ENCODE data around the gene HYCC1. TPM values are rescaled to one million over a fixed set of nuclear protein-coding genes. Genes with fewer than 3 reads are reported as not detected.

Gene HYCC1
- total RNA-seq, 1 experiment from 2014 or later, result 23.5 TPM

GRCh38 chr7:23058408-23059096 lies 44.6 kb upstream of the HYCC1 start:
- Histone ChIP-seq H3K9me3 (ENCODE audit: control insufficient read depth in 1 of 2, insufficient read depth in 1 of 2, low read depth in 1 of 2, low read length in 2 of 2) (no peaks in the 10 kb centered on the region), H3K9ac (ENCODE audit: low read length) (no peak overlapping the region), H3K27me3 (ENCODE audit: insufficient read depth, low read length) (no peaks in the 10 kb centered on the region), H3K27ac (ENCODE audit: low read depth, low read length) (no peak overlapping the region), H3K4me3 (replicated peaks in 1 of 2; ENCODE audit: low read depth in 1 of 2, low read length in 2 of 2) (no peak overlapping the region), H3K36me3 (ENCODE audit: control insufficient read depth in 1 of 2, insufficient read depth in 2 of 2, low read length in 2 of 2) (no peaks in the 10 kb centered on the region), H4K20me1 (ENCODE audit: insufficient read depth) (no peaks in the 10 kb centered on the region), H3K4me2 (ENCODE audit: low read length) (no peak overlapping the region), H3K4me1 (ENCODE audit: control insufficient read depth in 1 of 2, insufficient read depth in 2 of 2, low read length in 2 of 2) (peaks cover 2 to 4% of the 10 kb centered on the region in 2 experiments; a peak in 3 of 4 replicates), H3K79me2 (ENCODE audit: insufficient read depth, low read length) (no peaks in the 10 kb centered on the region), H2AFZ (ENCODE audit: low read depth, low read length, poor library complexity, severe bottlenecking) (no peak overlapping the region), H3K9me2 (ENCODE audit: insufficient read depth) (no peaks in the 10 kb centered on the region)
- no peak for TF ChIP-seq SIN3A (IDR thresholded peaks at IDR 0.05; ENCODE audit: low read depth)
- TF ChIP-seq MAX (IDR thresholded peaks at IDR 0.05), result no peak
- TF ChIP-seq EGR1 (IDR thresholded peaks at IDR 0.05; ENCODE audit: low read depth), result no peak
- TF ChIP-seq CEBPB (IDR thresholded peaks at IDR 0.05; ENCODE audit: low read depth), result no peak
- no peak for TF ChIP-seq TCF7L2 (IDR thresholded peaks at IDR 0.05; ENCODE audit: borderline replicate concordance, extremely low read depth, insufficient read depth, insufficient read length)
- no peak for TF ChIP-seq JUND (IDR thresholded peaks at IDR 0.05)
- no peak for TF ChIP-seq SRF (IDR thresholded peaks at IDR 0.05; ENCODE audit: low read depth)
- no peak for TF ChIP-seq YY1 (IDR thresholded peaks at IDR 0.05; ENCODE audit: extremely low read depth, insufficient replicate concordance, low read depth, low read length)
- no peak for TF ChIP-seq ZNF274 (IDR thresholded peaks at IDR 0.05; ENCODE audit: low read depth, low read length)
- TF ChIP-seq, protein P1, sequence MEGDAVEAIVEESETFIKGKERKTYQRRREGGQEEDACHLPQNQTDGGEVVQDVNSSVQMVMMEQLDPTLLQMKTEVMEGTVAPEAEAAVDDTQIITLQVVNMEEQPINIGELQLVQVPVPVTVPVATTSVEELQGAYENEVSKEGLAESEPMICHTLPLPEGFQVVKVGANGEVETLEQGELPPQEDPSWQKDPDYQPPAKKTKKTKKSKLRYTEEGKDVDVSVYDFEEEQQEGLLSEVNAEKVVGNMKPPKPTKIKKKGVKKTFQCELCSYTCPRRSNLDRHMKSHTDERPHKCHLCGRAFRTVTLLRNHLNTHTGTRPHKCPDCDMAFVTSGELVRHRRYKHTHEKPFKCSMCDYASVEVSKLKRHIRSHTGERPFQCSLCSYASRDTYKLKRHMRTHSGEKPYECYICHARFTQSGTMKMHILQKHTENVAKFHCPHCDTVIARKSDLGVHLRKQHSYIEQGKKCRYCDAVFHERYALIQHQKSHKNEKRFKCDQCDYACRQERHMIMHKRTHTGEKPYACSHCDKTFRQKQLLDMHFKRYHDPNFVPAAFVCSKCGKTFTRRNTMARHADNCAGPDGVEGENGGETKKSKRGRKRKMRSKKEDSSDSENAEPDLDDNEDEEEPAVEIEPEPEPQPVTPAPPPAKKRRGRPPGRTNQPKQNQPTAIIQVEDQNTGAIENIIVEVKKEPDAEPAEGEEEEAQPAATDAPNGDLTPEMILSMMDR (IDR thresholded peaks at IDR 0.05 in 2 of 3, conservative IDR thresholded peaks at IDR 0.05 in 1 of 3; ENCODE audit: borderline replicate concordance in 1 of 3, insufficient read depth in 1 of 3, low read depth in 2 of 3, low read length in 2 of 3), result no peak
- no peak for TF ChIP-seq SP1 (IDR thresholded peaks at IDR 0.05; ENCODE audit: low read depth)
- no peak for TF ChIP-seq RAD21 (IDR thresholded peaks at IDR 0.05; ENCODE audit: low read depth)
- TF ChIP-seq, protein P2, sequence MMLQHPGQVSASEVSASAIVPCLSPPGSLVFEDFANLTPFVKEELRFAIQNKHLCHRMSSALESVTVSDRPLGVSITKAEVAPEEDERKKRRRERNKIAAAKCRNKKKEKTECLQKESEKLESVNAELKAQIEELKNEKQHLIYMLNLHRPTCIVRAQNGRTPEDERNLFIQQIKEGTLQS (IDR thresholded peaks at IDR 0.05), result no peak
- TF ChIP-seq POLR2A (IDR thresholded peaks at IDR 0.05; ENCODE audit: borderline replicate concordance, extremely low read depth, insufficient read depth, insufficient read length), result no peak
- ChIA-PET RAD21 (ENCODE audit: low non-redundant PET in 1 of 2, low total read pairs in 2 of 2, uncharacterized antibody in 2 of 2, unreplicated experiment in 2 of 2) (no interaction called here), POLR2A (no interaction called here), CTCF (interaction anchor here (0.7 to 1.2 kb wide), 2 partner anchors 64 to 332 kb away, joined by 3 read pairs; partner anchors contain the start of gene IL6)
- ATAC-seq (no peak), DNase-seq (ENCODE audit: low read depth, low spot score) (no peak)
- no TSS peak for BruUV-seq (replicated peaks)
- intact Hi-C loops (cut with micrococcal nuclease), result no loop called here
